Endothelial cell of umbilical vein (primary cell): ENCODE data around the gene NEDD9.

Experiments
- JUN ChIP-seq: IDR thresholded peaks from 2 replicates; pipeline ENCODE4 v1.6.1; 2011; ENCODE audit warnings: borderline replicate concordance, low read depth; ENCODE audit not compliant: insufficient read length, insufficient read depth
- POLR2A ChIP-seq: IDR thresholded peaks from 2 replicates; pipeline ENCODE4 v1.6.1; 2012; ENCODE audit warnings: low read depth, mild to moderate bottlenecking, control low read depth, low read length
- TF ChIP-seq, protein P1 (sequence below), 2 donors: IDR thresholded peaks; 1 replicate in 1 of 2; 2 replicates in 1 of 2; pipeline ENCODE4 v1.5.1; 2011; ENCODE audit warnings: low read length in 2 of 2, mild to moderate bottlenecking in 2 of 2, moderate library complexity in 2 of 2, control low read depth in 1 of 2, inconsistent platforms in 1 of 2, low read depth in 1 of 2; ENCODE audit not compliant: insufficient read depth in 1 of 2; ENCODE audit errors: extremely low read depth in 1 of 2

DNA sequence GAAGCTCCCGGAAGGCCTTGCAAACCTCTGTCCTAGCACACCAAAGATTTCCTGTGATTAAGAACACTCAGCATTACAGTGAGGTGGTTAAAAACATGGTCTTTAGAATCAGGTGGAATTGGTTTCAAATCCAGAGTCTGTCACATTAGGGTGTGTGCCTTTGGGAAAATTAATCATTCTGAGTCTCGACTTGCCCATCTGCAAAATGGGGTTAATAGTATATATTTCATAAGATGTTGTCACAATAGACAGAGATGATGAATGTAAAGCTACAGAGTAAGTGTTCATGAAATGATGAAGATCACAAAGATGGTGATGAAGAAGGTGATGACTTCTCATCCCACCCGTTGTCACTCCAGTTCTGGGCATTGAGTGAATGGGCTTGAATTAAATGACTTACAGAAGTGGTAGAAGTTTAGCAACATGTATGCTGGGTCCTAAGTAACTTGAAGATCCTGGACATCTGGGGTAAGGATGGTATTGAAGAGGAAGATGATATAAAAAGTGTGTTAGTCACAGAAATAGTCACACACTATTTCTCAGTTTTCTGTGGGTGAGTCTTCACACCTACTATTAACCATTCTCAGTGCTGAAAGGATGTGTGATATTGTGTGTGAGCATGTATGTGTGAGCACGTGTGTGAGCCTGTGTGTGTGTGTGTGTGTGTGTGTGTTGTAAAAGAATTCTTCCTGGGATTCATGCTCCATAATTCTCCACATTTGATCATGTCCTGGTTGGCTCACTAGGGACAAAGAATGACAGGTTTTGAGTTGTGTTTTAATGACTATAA lies 28.0 kb upstream of the NEDD9 start:
- TF ChIP-seq, protein P1, sequence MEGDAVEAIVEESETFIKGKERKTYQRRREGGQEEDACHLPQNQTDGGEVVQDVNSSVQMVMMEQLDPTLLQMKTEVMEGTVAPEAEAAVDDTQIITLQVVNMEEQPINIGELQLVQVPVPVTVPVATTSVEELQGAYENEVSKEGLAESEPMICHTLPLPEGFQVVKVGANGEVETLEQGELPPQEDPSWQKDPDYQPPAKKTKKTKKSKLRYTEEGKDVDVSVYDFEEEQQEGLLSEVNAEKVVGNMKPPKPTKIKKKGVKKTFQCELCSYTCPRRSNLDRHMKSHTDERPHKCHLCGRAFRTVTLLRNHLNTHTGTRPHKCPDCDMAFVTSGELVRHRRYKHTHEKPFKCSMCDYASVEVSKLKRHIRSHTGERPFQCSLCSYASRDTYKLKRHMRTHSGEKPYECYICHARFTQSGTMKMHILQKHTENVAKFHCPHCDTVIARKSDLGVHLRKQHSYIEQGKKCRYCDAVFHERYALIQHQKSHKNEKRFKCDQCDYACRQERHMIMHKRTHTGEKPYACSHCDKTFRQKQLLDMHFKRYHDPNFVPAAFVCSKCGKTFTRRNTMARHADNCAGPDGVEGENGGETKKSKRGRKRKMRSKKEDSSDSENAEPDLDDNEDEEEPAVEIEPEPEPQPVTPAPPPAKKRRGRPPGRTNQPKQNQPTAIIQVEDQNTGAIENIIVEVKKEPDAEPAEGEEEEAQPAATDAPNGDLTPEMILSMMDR (IDR thresholded peaks at IDR 0.05; ENCODE audit: extremely low read depth in 1 of 2, insufficient read depth in 1 of 2, low read depth in 1 of 2, low read length in 2 of 2), result no peak
- TF ChIP-seq JUN (no peak), POLR2A (no peak)
